Fibroblast of upper back skin (primary cell): ENCODE data around the gene KRT8.
"Not testable (repeated sequence)": the region's sequence is repeated elsewhere in the genome, so short reads cannot be mapped to it uniquely, and the experiment has no call there.

Experiments used
- DNase-seq: peaks from one replicate; pipeline ENCODE4 v3.0.0-alpha.2; 2013

KRT8 gene

GRCh38 chr12:52873832-52874572 is 30.9 kb downstream of the KRT8 start:
- peak; percentile 94 for DNase-seq

GRCh38 chr12:52873513-52873831 is 31.4 kb downstream of the KRT8 start:
- no peak for DNase-seq

- no peak for DNase-seq
Observed at GRCh38 chr12:52872644-52873389, 32.1 kb downstream of the KRT8 start.

GRCh38 chr12:52871291-52872039 is 33.4 kb downstream of the KRT8 start:
- peak; percentile 74 for DNase-seq

GRCh38 chr12:52870361-52871290 is 34.2 kb downstream of the KRT8 start:
- peak; percentile 42 for DNase-seq

GRCh38 chr12:52867642-52868041 is 37.2 kb downstream of the KRT8 start:
- DNase-seq: no peak

GRCh38 chr12:52867152-52867551 is 37.7 kb downstream of the KRT8 start:
- DNase-seq: no peak

GRCh38 chr12:52865090-52865944 is 39.6 kb downstream of the KRT8 start:
- DNase-seq: peak; percentile 64

- DNase-seq: no peak
Observed at GRCh38 chr12:52862023-52862422, 42.9 kb downstream of the KRT8 start.

GRCh38 chr12:52861511-52861910 is 43.4 kb downstream of the KRT8 start:
- no peak for DNase-seq

- peak; percentile 22 for DNase-seq
Observed at GRCh38 chr12:52860102-52860823, 44.6 kb downstream of the KRT8 start.

GRCh38 chr12:52857500-52857899 is 47.4 kb downstream of the KRT8 start:
- DNase-seq: no peak

GRCh38 chr12:52856787-52857186 is 48.1 kb downstream of the KRT8 start:
- no peak for DNase-seq

GRCh38 chr12:52856077-52856476 is 48.8 kb downstream of the KRT8 start:
- DNase-seq: not testable (repeated sequence)

GRCh38 chr12:52851787-52852186 is 53.1 kb downstream of the KRT8 start:
- DNase-seq: no peak

- no peak for DNase-seq
Observed at GRCh38 chr12:52850681-52851080, 54.2 kb downstream of the KRT8 start.

- no peak for DNase-seq
Observed at GRCh38 chr12:52849511-52849910, 55.4 kb downstream of the KRT8 start.

GRCh38 chr12:52848661-52849255 is 56.1 kb downstream of the KRT8 start, which contains the start of gene KRT78:
TSS of gene KRT78 (minus strand) at chr12:52848994. CDS start at chr12:52848930, 64 bp downstream.
- DNase-seq: no peak

- no peak for DNase-seq
Observed at GRCh38 chr12:52847335-52848102, 57.4 kb downstream of the KRT8 start.
